IMR-90 (cell line): ENCODE data around the gene CLEC14A. TPM values are rescaled to one million over a fixed set of nuclear protein-coding genes. Genes with fewer than 3 reads are reported as not detected.

ENCODE experiments used
- ATAC-seq: fragments of 200-7000 bp; cut with Tn5 transposase; 2 replicates; pipeline ENCODE4 v1.9.1; 2020; ENCODE audit warnings: low read depth, mild to moderate bottlenecking, moderate library complexity
- BruUV-seq: library from RNA; stranded (reverse); fragments of 400-500 nt; replicated peaks from 2 replicates; lab custom pipeline; 2021; lab: Mats Ljungman, UMichigan
- CTCF ChIA-PET: fragments of 300-600 bp; formaldehyde crosslinking; extraction: SDS; loops from one replicate; lab custom pipeline; 2021; ENCODE audit warnings: antibody characterized with exemption; lab: Yijun Ruan, JAX
- POLR2A ChIA-PET: fragments of 300-600 bp; sonication (Branson Sonifier 250); formaldehyde crosslinking; loops from one replicate; lab custom pipeline; 2022; ENCODE audit warnings: antibody characterized with exemption; ENCODE audit not compliant: unreplicated experiment; lab: Charles Lee
- DNase-seq: peaks from one replicate; pipeline ENCODE4 v3.0.0; 2013
- H2AFZ ChIP-seq: replicated peaks from 2 replicates; pipeline ENCODE3; 2013; ENCODE audit warnings: low read length, mild to moderate bottlenecking; ENCODE audit not compliant: poor library complexity
- H2AK5ac ChIP-seq: 2 replicates; pipeline ENCODE4 v1.6.1; 2013; ENCODE audit warnings: low read depth, low read length, inconsistent platforms
- H2AK9ac ChIP-seq: replicated peaks from 2 replicates; pipeline ENCODE3; 2013; ENCODE audit warnings: mild to moderate bottlenecking, low read depth, low read length, moderate library complexity; ENCODE audit not compliant: poor library complexity
- H2BK120ac ChIP-seq: 2 replicates; pipeline ENCODE4 v1.6.1; 2013; ENCODE audit warnings: low read depth, low read length, inconsistent platforms
- H2BK15ac ChIP-seq: 3 replicates; pipeline ENCODE4 v1.6.1; 2013; ENCODE audit warnings: low read depth, low read length, inconsistent platforms
- H2BK20ac ChIP-seq: 2 replicates; pipeline ENCODE4 v1.6.1; 2013; ENCODE audit warnings: low read depth, mild to moderate bottlenecking, inconsistent platforms, low read length, moderate library complexity
- H2BK5ac ChIP-seq: 2 replicates; pipeline ENCODE4 v1.6.1; 2013; ENCODE audit warnings: mild to moderate bottlenecking, low read depth, low read length, inconsistent platforms; ENCODE audit not compliant: poor library complexity, severe bottlenecking
- H3K14ac ChIP-seq: replicated peaks from 2 replicates; pipeline ENCODE4 v1.6.1; 2013; ENCODE audit warnings: low read depth, low read length, inconsistent platforms
- H3K18ac ChIP-seq: 2 replicates; pipeline ENCODE4 v1.6.1; 2013; ENCODE audit warnings: low read depth, low read length, control low read depth
- H3K23ac ChIP-seq: 2 replicates; pipeline ENCODE4 v1.6.1; 2013; ENCODE audit warnings: low read depth, low read length, inconsistent platforms
- H3K27ac ChIP-seq: 2 replicates; pipeline ENCODE4 v1.5.1; 2013; ENCODE audit warnings: mild to moderate bottlenecking, control low read depth, low read length; ENCODE audit not compliant: insufficient read depth
- H3K27me3 ChIP-seq: 2 replicates; pipeline ENCODE4 v1.6.1; 2013; ENCODE audit warnings: low read length; ENCODE audit not compliant: control insufficient read depth, insufficient read depth
- H3K36me3 ChIP-seq: 2 replicates; pipeline ENCODE4 v1.6.1; 2013; ENCODE audit warnings: low read length, mixed read lengths; ENCODE audit not compliant: control insufficient read depth, insufficient read depth
- H3K4ac ChIP-seq: 2 replicates; pipeline ENCODE4 v1.6.1; 2013; ENCODE audit warnings: low read depth, low read length, inconsistent platforms
- H3K4me1 ChIP-seq: 2 replicates; pipeline ENCODE4 v1.6.1; 2013; ENCODE audit warnings: low read length, mixed read lengths; ENCODE audit not compliant: control insufficient read depth, insufficient read depth
- H3K4me2 ChIP-seq: 2 replicates; pipeline ENCODE4 v1.6.1; 2013; ENCODE audit warnings: low read depth, mild to moderate bottlenecking, control low read depth, low read length, moderate library complexity
- H3K4me3 ChIP-seq: 2 replicates; pipeline ENCODE4 v1.5.1; 2013; ENCODE audit warnings: low read depth, mild to moderate bottlenecking, control low read depth, low read length, moderate library complexity; ENCODE audit not compliant: insufficient read depth
- H3K56ac ChIP-seq: 2 replicates; pipeline ENCODE4 v1.6.1; 2013; ENCODE audit warnings: low read length, inconsistent platforms; ENCODE audit not compliant: insufficient read depth; ENCODE audit errors: extremely low read depth
- H3K79me1 ChIP-seq, 2 experiments: 2 replicates each; pipeline ENCODE4 v1.6.1; 2013; ENCODE audit warnings: low read length in 2 of 2, inconsistent platforms in 1 of 2, low read depth in 1 of 2
- H3K9ac ChIP-seq: 2 replicates; pipeline ENCODE4 v1.6.1; 2013; ENCODE audit warnings: low read depth, low read length, control low read depth
- H3K9me1 ChIP-seq: 2 replicates; pipeline ENCODE4 v1.6.1; 2013; ENCODE audit warnings: low read length, inconsistent platforms; ENCODE audit not compliant: insufficient read depth
- H3K9me3 ChIP-seq: 2 replicates; pipeline ENCODE4 v1.6.1; 2013; ENCODE audit warnings: low read length; ENCODE audit not compliant: control insufficient read depth, insufficient read depth
- H4K20me1 ChIP-seq: 2 replicates; pipeline ENCODE4 v1.6.1; 2013; ENCODE audit warnings: low read length, inconsistent platforms; ENCODE audit not compliant: insufficient read depth
- H4K5ac ChIP-seq: 2 replicates; pipeline ENCODE4 v1.6.1; 2013; ENCODE audit warnings: mild to moderate bottlenecking, low read depth, low read length, control low read depth
- H4K8ac ChIP-seq, 2 experiments: 2 replicates each; pipeline ENCODE4 v1.6.1; 2013; ENCODE audit warnings: low read depth in 2 of 2, low read length in 2 of 2, control low read depth in 1 of 2, inconsistent platforms in 1 of 2
- H4K91ac ChIP-seq: 2 replicates; pipeline ENCODE4 v1.6.1; 2013; ENCODE audit warnings: low read depth, low read length, inconsistent platforms; ENCODE audit not compliant: insufficient read depth
- BHLHE40 ChIP-seq: fragments of 150-350 bp; IDR thresholded peaks from 2 replicates; pipeline ENCODE4 v1.6.1; 2016; ENCODE audit warnings: mild to moderate bottlenecking, low read depth, low read length
- CEBPB ChIP-seq: IDR thresholded peaks from 2 replicates; pipeline ENCODE4 v1.6.1; 2012; ENCODE audit warnings: low read depth, low read length, improper control_type of control experiment
- CHD1 ChIP-seq: IDR thresholded peaks from 2 replicates; pipeline ENCODE4 v1.6.1; 2012; ENCODE audit warnings: low read depth, low read length, improper control_type of control experiment
- FOS ChIP-seq: fragments of 150-350 bp; IDR thresholded peaks from 2 replicates; pipeline ENCODE4 v1.6.1; 2016; ENCODE audit warnings: low read depth, low read length
- MAFK ChIP-seq: IDR thresholded peaks from 2 replicates; pipeline ENCODE4 v1.6.1; 2012; ENCODE audit warnings: low read depth, low read length, improper control_type of control experiment
- MAZ ChIP-seq: IDR thresholded peaks from 2 replicates; pipeline ENCODE4 v1.6.1; 2012; ENCODE audit warnings: low read depth, mild to moderate bottlenecking, low read length, improper control_type of control experiment, moderate library complexity, borderline replicate concordance
- MXI1 ChIP-seq: IDR thresholded peaks from 2 replicates; pipeline ENCODE4 v1.6.1; 2012; ENCODE audit warnings: low read depth, mild to moderate bottlenecking, low read length, moderate library complexity, borderline replicate concordance
- NFE2L2 ChIP-seq: fragments of 150-350 bp; IDR thresholded peaks from 2 replicates; pipeline ENCODE4 v1.6.1; 2016; ENCODE audit warnings: low read depth, mild to moderate bottlenecking, low read length
- POLR2A ChIP-seq: IDR thresholded peaks from 2 replicates; pipeline ENCODE4 v1.6.1; 2012; ENCODE audit warnings: mild to moderate bottlenecking, low read depth, low read length
- RAD21 ChIP-seq: IDR thresholded peaks from 2 replicates; pipeline ENCODE4 v1.6.1; 2012; ENCODE audit warnings: low read length, improper control_type of control experiment
- RCOR1 ChIP-seq: IDR thresholded peaks from 2 replicates; pipeline ENCODE4 v1.6.1; 2012; ENCODE audit warnings: mild to moderate bottlenecking, low read length, improper control_type of control experiment; ENCODE audit not compliant: insufficient replicate concordance
- RFX5 ChIP-seq: IDR thresholded peaks from 2 replicates; pipeline ENCODE4 v1.8.0; 2012; ENCODE audit warnings: low read depth, mild to moderate bottlenecking, low read length, moderate library complexity
- SMC3 ChIP-seq: fragments of 150-350 bp; IDR thresholded peaks from 2 replicates; pipeline ENCODE4 v1.6.1; 2016; ENCODE audit warnings: low read depth, mild to moderate bottlenecking, antibody characterized with exemption, low read length, moderate library complexity
- WGBS, 2 experiments: methylation state at CpG; one replicate each; pipeline versions ENCODE4 v1.1.5 to v1.1.7; 2013; ENCODE audit warnings: missing lambda C conversion rate in 2 of 2; ENCODE audit not compliant: insufficient read length in 1 of 2; ENCODE audit errors: extremely low coverage in 2 of 2; 5-methylcytosine and 5-hydroxymethylcytosine counted together
- dilution Hi-C: fragments of 300-500 bp; cut with HindIII; formaldehyde crosslinking; loops from one replicate; pipeline ENCODE4 v1.14.3; 2018; ENCODE audit warnings: low sequenced_read_pairs; ENCODE audit not compliant: unreplicated experiment
- in situ Hi-C: fragments of 300-500 bp; cut with MboI; formaldehyde crosslinking; loops from 3 replicates; pipeline ENCODE4 v1.14.3; 2019; ENCODE audit warnings: low sequenced_read_pairs, inconsistent platforms, mixed read lengths
- intact Hi-C: fragments of 100-400 bp; cut with micrococcal nuclease; formaldehyde crosslinking; loops from 2 replicates; pipeline ENCODE4 v1.10.0; 2022
- polyA plus RNA-seq, 3 experiments: library from polyadenylated mRNA; depleted of rRNA; stranded (reverse); fragments of >200 nt; gene quantifications; 2 replicates each; pipeline ENCODE4 v1.2.3, GENCODE V29; 2012; ENCODE audit warnings: low replicate concordance in 1 of 3
- total RNA-seq: library from RNA; depleted of rRNA; stranded (reverse); fragments of >200 nt; gene quantifications from 2 replicates; pipeline ENCODE4 v1.2.3, GENCODE V29; 2012
- TF ChIP-seq, protein P1 (sequence below): conservative IDR thresholded peaks from 2 replicates; pipeline ENCODE4 v1.5.1; 2012; ENCODE audit warnings: mild to moderate bottlenecking, low read depth, low read length, improper control_type of control experiment
- TF ChIP-seq, protein P2 (sequence below): fragments of 150-350 bp; IDR thresholded peaks from 2 replicates; pipeline ENCODE4 v1.6.1; 2017; ENCODE audit warnings: mild to moderate bottlenecking, antibody characterized with exemption, low read length, low read depth
- TF ChIP-seq, protein P3 (sequence below): fragments of 150-350 bp; IDR thresholded peaks from 2 replicates; pipeline ENCODE4 v1.6.1; 2016; ENCODE audit warnings: low read depth, mild to moderate bottlenecking, low read length, moderate library complexity, borderline replicate concordance

Gene CLEC14A
- total and polyA plus RNA-seq, 2 of the 4 experiments (the other 2 are of a cell fraction) = 3.0 to 6.2 TPM

GRCh38 chr14:38226366-38226765 lies 29.5 kb downstream of the CLEC14A start:
- dilution Hi-C loops (no loop called here), in situ Hi-C loops (no loop called here), intact Hi-C loops (no loop called here)
- Histone ChIP-seq H3K4ac (no peak overlapping the region), H4K20me1 (no peaks in the 10 kb centered on the region), H3K27me3 (no peaks in the 10 kb centered on the region), H3K27ac (no peak overlapping the region), H3K4me3 (no peak overlapping the region), H3K9ac (no peak overlapping the region), H2BK15ac (no peak overlapping the region), H2AK5ac (no peak overlapping the region), H4K91ac (no peak overlapping the region), H4K5ac (no peak overlapping the region), H3K56ac (no peak overlapping the region), H2BK20ac (no peak overlapping the region), H2BK120ac (no peak overlapping the region), H4K8ac (no peak overlapping the region), H3K9me3 (no peaks in the 10 kb centered on the region), H3K14ac (no peak overlapping the region), H3K18ac (no peak overlapping the region), H3K23ac (no peak overlapping the region), H2BK5ac (no peak overlapping the region), H3K4me1 (no peaks in the 10 kb centered on the region), H3K79me1 (no peaks in the 10 kb centered on the region), H3K9me1 (no peaks in the 10 kb centered on the region), H2AK9ac (no peak overlapping the region), H3K4me2 (no peak overlapping the region), H2AFZ (no peak overlapping the region), H3K36me3 (no peaks in the 10 kb centered on the region)
- ChIA-PET POLR2A (no interaction called here), CTCF (interaction anchor here (1.0 kb wide), 1 partner anchor 12 kb away, joined by 3 read pairs; no protein-coding TSS in a partner anchor)
- ATAC-seq (no peak), DNase-seq (no peak)
- BruUV-seq = no TSS peak
- TF ChIP-seq, protein P1, sequence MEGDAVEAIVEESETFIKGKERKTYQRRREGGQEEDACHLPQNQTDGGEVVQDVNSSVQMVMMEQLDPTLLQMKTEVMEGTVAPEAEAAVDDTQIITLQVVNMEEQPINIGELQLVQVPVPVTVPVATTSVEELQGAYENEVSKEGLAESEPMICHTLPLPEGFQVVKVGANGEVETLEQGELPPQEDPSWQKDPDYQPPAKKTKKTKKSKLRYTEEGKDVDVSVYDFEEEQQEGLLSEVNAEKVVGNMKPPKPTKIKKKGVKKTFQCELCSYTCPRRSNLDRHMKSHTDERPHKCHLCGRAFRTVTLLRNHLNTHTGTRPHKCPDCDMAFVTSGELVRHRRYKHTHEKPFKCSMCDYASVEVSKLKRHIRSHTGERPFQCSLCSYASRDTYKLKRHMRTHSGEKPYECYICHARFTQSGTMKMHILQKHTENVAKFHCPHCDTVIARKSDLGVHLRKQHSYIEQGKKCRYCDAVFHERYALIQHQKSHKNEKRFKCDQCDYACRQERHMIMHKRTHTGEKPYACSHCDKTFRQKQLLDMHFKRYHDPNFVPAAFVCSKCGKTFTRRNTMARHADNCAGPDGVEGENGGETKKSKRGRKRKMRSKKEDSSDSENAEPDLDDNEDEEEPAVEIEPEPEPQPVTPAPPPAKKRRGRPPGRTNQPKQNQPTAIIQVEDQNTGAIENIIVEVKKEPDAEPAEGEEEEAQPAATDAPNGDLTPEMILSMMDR = no peak
- TF ChIP-seq BHLHE40 (no peak), SMC3 (no peak), CEBPB (no peak), RAD21 (no peak), NFE2L2 (no peak), CHD1 (no peak), MXI1 (no peak), POLR2A (no peak), MAFK (no peak), RCOR1 (no peak), FOS (no peak), MAZ (no peak), RFX5 (no peak)
- TF ChIP-seq, protein P2, sequence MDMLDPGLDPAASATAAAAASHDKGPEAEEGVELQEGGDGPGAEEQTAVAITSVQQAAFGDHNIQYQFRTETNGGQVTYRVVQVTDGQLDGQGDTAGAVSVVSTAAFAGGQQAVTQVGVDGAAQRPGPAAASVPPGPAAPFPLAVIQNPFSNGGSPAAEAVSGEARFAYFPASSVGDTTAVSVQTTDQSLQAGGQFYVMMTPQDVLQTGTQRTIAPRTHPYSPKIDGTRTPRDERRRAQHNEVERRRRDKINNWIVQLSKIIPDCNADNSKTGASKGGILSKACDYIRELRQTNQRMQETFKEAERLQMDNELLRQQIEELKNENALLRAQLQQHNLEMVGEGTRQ = no peak
- TF ChIP-seq, protein P3, sequence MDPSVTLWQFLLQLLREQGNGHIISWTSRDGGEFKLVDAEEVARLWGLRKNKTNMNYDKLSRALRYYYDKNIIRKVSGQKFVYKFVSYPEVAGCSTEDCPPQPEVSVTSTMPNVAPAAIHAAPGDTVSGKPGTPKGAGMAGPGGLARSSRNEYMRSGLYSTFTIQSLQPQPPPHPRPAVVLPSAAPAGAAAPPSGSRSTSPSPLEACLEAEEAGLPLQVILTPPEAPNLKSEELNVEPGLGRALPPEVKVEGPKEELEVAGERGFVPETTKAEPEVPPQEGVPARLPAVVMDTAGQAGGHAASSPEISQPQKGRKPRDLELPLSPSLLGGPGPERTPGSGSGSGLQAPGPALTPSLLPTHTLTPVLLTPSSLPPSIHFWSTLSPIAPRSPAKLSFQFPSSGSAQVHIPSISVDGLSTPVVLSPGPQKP = no peak
- WGBS, 2 experiments = no CpG with 5 or more reads among the region's 3 CpGs
